HG03196 (cell line): ENCODE results near the gene PCNX3.

Experiments
- ATAC-seq: cut with Tn5 transposase; IDR thresholded peaks from one replicate; pipeline ENCODE4 v1.9.1; 2021; ENCODE audit not compliant: unreplicated experiment

PCNX3 gene

DNA sequence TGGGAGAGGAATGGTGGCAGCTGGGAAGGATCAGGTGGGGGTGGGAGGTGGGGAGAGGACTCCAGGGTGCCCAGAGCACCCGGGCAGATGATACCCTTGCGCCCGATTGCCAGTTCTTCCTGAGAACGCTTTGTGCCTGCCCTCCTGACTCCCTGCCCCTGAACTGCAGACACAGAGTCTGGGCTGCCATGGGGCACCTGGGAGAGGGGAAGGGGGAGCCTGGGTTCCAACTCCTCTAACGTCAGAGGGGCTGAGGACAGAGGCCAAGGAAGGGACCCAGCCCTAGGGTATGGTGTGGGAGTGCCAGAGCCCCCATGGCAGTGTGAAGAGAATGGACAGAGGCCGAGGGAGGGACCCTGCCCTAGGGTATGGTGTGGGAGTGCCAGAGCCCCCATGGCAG, 19.1 kb upstream of the PCNX3 start:
- ATAC-seq: no peak

DNA sequence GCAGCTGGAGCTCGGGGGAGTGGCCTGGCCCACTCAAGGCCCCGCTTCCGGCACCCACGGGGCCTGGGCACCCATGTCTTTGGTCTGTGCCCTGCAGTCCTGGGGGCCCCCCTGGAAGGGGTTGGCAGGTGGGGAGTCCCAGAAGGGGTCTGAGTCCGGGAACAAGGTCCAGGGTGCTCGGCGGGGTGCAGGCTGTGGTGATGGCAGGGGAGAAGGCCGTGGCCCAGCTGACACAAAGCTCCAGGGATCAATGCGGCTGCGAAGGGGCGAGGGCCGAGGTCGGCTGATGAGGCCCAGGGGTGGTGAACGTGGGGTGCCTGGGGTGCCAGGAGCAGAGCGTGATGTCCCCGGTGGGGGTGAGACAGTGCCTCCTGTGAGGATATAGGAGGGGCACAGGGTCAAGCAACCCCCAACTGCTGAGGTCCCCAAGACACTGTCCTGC, 17.3 kb upstream of the PCNX3 start:
- no peak for ATAC-seq

DNA sequence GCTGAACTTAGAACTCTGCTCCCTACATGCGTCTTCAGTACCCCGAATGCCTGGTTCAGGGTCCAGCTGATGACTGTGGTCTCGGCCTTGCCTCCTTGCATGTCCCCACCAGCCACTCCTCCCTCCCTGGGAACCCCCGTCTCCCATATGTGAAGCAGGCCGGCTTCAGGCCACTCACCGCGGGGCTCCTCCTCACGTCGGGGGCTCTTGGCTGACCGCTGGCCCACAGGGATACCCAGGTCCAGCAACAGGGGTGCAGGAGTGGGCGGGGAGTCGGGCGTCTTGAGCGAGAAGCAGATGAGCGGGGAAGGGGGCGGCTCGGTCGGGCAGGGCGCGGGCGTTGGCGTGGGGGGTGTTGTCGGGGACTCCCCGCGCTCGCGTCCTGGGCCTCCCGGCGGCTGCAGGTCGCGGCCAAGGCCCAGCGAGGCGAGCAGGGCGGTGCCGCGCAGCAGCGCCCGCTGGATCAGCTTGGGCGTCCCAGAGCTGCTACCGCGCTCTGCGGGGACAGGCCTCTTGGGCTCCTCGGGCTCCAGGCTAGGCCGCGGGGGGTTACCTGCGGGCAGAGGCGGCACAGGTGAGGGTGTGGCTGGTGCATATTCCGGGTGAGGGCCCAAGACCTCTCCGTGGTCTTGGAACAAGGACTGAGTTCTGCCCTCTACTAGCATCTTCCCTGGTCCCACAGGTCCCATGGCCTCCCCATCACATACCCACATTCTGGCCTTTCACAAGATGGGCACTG, 16.2 kb upstream of the PCNX3 start:
- no peak for ATAC-seq

DNA sequence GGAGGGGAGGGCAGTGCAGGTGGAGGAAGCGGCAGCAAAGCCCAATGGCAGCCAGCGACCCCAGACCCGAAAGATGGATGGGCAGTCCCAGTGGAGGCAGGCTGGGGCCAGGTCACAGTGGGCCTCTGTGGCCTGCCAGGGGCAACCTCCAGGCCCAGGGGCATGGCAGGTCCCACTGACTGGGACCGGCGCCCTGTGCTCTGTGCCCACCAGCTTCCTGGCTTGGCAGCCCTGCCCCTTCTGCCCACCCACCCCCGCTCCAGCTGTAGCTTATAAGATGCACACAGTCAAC, 15.7 kb upstream of the PCNX3 start:
- no peak for ATAC-seq

- ATAC-seq: no peak
Measured at GRCh38 chr11:65604258-65604657, 11.3 kb upstream of the PCNX3 start.

- no peak for ATAC-seq
Measured at GRCh38 chr11:65606876-65607613, 8.5 kb upstream of the PCNX3 start.

DNA sequence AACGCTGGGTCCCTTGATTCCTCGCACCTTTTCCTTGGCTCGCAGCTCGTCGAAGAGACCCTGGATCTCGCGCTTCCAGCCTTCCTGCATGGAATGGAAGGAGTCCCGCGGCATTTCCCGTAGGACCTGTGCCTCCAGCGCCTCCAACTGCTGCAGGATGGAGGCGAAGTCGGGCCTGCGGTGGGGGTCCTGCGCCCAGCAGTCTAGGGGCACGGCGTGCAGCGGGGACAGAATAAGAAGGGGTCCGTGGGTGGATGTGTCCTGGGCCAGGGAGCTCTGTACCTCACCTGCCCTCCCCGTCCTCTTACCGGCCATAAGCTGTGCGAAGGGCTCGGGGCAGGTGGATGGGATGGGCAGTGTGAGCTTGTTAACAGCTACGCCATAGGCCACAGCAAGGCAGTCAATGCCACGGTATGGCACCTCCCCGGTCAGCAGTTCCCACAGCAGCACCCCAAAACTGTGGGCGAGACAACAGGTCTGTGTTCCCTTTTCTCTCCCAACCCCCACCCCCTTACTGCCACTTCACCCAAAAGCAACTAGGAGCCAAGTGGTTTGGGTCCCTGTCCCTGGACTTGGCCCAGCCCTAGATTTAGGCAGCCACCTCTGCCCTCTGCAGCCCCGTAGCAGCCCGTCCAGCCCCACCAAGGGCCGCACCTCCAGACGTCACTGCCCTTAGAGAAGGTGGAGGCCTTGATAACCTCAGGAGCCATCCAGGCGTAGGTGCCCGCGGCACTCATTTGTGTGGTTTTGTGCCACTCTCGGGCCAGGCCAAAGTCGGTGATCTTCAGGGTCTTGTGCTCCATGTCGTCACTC, 7.8 kb upstream of the PCNX3 start:
- no peak for ATAC-seq

- ATAC-seq: no peak
Measured at GRCh38 chr11:65609229-65609628, 6.3 kb upstream of the PCNX3 start.

GRCh38 chr11:65609665-65610064, 5.9 kb upstream of the PCNX3 start:
- ATAC-seq: no peak

GRCh38 chr11:65610404-65610803, 5.2 kb upstream of the PCNX3 start:
- no peak for ATAC-seq

DNA sequence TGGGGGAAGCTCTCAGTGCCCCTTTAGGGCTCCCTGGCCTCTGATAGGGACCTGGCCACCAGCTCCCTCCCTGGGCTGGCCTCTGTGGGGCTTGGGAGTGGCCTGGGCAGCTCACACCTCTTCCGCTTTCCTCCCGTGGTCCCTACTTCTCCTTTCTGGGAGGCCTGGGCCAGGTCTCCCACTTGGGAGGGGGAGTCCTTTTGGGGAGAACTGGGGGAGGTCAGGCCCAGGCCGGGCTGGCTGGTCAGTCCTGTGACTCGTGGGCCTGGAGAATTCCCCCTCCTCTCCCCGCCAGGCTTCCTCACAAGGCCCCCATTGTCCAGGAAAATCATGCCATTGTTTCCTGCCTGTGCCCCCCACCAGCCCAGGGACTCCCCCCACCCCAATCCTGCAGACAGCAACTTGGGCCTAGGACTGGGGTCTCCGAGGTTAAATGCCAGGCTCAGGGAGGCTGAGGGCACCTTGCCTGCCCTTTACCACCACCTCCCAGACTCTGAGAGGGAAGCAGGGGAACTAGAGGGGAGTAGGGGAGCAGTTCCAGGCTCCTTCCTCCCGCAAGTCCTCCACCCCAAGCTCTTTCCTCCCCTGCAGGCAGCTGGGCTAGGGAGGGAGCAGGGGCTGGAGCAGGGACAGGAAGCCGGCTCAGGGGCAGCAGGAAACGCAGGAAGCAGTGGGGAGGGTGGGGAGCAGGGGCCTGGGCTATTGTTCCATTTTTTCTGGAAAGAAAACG, 4.4 kb upstream of the PCNX3 start:
- ATAC-seq: no peak

- no peak for ATAC-seq
Measured at GRCh38 chr11:65611758-65612603, 3.6 kb upstream of the PCNX3 start.

GRCh38 chr11:65612691-65613090, 2.9 kb upstream of the PCNX3 start:
- no peak for ATAC-seq

GRCh38 chr11:65613091-65613928, 2.3 kb upstream of the PCNX3 start:
- no peak for ATAC-seq

GRCh38 chr11:65615950-65616574, 486 bp downstream of the PCNX3 start:
- peak; percentile 3 for ATAC-seq

DNA sequence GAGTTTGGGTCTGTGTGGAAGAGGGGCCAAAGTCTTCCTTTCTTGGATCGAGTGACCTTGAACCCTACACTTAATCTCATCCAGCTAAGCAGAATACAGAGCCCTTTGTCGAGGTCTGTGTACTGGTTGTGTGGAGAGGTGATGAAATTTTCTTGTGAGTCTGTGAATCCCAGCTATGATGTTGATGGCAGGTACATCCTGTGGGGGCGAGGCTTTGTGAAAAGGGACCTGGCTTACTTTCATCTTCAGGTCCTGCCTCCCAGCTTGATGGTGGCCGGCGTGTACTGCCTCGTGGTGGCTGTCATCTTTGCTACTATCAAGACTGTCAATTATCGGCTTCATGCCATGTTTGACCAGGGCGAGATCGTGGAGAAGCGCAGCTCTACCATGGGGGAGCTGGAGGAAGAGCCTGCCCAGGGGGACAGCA, 1.0 kb downstream of the PCNX3 start:
- ATAC-seq: no peak

DNA sequence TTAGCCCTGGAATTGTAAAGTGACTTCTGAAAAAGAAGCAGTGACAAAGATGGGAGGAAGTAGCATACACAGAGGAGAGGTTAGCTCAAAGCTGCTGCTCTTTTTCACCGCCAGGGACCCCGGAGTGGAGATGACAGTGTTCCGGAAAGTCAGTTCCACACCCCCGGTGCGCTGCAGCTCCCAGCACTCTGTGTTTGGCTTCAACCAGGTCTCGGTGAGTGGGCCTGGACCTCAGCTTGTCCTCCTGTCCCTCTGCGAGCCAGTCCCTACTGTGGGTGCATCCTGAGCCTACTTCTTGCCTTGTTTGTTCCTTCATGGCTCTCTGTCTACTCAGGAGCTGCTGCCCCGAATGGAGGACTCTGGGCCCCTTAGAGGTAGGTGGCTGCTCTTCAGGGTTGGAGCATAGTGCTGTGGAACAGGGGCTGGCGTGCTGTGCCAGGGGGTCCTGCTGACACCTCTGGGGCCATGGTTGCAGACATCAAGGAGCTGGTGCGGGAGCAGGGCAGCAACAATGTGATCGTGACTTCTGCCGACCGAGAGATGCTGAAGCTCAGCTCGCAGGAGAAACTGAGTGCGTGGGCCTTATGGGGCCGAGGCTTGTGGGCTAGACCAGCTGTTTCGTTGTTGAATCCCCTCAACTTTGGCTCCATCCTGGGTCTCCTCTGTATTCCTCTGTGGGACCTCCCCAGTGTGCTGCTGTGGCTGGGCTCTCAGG, 1.7 kb downstream of the PCNX3 start:
- no peak for ATAC-seq

- ATAC-seq: no peak
Measured at GRCh38 chr11:65617990-65618751, 2.6 kb downstream of the PCNX3 start.
